Measurements from ENCODE around the gene GJC1. TPM values are rescaled to one million over a fixed set of nuclear protein-coding genes. Genes with fewer than 3 reads are reported as not detected.

GJC1 gene
- total RNA-seq, 1 experiment from 2014 or later, result 119 TPM

DNA sequence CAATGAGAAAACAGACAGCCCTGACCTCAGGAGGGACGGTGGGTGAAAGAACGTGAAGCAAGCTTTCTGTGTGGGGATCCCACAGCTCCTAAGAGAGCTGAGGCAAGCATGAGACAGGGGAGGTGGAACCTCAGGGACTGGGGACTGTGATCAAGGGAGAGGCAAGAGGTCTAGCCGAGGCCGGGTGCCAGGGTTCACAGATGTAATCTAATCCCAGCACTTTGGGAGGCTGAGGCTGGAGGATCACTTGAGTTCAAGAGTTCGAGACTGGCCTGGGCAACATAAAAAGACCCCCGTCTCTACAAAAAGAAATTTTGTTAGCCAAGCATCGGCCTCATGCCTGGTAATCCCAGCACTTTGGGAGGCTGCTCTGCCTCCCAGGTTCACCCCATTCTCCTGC, 75.8 kb downstream of the GJC1 start:
- no peak overlapping the region for H2AFZ ChIP-seq (ENCODE audit: low read length)
- H3K4me2 ChIP-seq (ENCODE audit: insufficient read depth, insufficient read length, low read length), result no peak overlapping the region
- H3K9me3 ChIP-seq (ENCODE audit: control insufficient read depth, low read depth, low read length), result no peaks in the 10 kb centered on the region
- H2BK20ac ChIP-seq (ENCODE audit: low read depth, low read length, poor library complexity, severe bottlenecking), result no peak overlapping the region
- Mint-ChIP-seq H3K27me3 (ENCODE audit: low read depth) (peaks cover 46% of the 10 kb centered on the region), H3K4me3 (no peak overlapping the region), H3K27ac (no peak overlapping the region), H3K9me3 (no peaks in the 10 kb centered on the region), H3K4me1 (peaks cover 2 to 3% of the 10 kb centered on the region in 2 experiments; a peak in 2 of 4 replicates), H3K36me3 (ENCODE audit: insufficient read depth in 1 of 3, low read depth in 3 of 3) (peaks cover 12 to 23% (median 18%) of the 10 kb centered on the region in 3 experiments; a peak in 6 of 7 replicates)
- no CpG with 5 or more reads among the region's 7 CpGs for WGBS (ENCODE audit: extremely low coverage, insufficient read length, low lambda C conversion rate)
- no peak overlapping the region for H2BK15ac ChIP-seq (ENCODE audit: low read depth, low read length)
- peaks cover 15% of the 10 kb centered on the region for H3K27me3 ChIP-seq (ENCODE audit: insufficient read depth, low read length)
- H3K9ac ChIP-seq (ENCODE audit: extremely low read depth, insufficient read length, low read length), result no peak overlapping the region
- H2BK120ac ChIP-seq (ENCODE audit: low read depth, low read length, poor library complexity, severe bottlenecking), result no peak overlapping the region
- H4K20me1 ChIP-seq (ENCODE audit: control insufficient read depth, insufficient read depth, insufficient read length), result no peaks in the 10 kb centered on the region
- no peak overlapping the region for H2BK12ac ChIP-seq (ENCODE audit: insufficient read length, low read depth, low read length)
- TF ChIP-seq, protein P1, sequence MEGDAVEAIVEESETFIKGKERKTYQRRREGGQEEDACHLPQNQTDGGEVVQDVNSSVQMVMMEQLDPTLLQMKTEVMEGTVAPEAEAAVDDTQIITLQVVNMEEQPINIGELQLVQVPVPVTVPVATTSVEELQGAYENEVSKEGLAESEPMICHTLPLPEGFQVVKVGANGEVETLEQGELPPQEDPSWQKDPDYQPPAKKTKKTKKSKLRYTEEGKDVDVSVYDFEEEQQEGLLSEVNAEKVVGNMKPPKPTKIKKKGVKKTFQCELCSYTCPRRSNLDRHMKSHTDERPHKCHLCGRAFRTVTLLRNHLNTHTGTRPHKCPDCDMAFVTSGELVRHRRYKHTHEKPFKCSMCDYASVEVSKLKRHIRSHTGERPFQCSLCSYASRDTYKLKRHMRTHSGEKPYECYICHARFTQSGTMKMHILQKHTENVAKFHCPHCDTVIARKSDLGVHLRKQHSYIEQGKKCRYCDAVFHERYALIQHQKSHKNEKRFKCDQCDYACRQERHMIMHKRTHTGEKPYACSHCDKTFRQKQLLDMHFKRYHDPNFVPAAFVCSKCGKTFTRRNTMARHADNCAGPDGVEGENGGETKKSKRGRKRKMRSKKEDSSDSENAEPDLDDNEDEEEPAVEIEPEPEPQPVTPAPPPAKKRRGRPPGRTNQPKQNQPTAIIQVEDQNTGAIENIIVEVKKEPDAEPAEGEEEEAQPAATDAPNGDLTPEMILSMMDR (conservative IDR thresholded peaks at IDR 0.05), result no peak
- no peak overlapping the region for H3K14ac ChIP-seq (ENCODE audit: insufficient read depth, low read length)
- no peak overlapping the region for H3K4ac ChIP-seq (ENCODE audit: low read depth, low read length)
- H3K4me1 ChIP-seq (ENCODE audit: insufficient read depth, low read length), result no peaks in the 10 kb centered on the region
- H4K5ac ChIP-seq (ENCODE audit: insufficient read length, low read depth, low read length), result no peak overlapping the region
- H3K27ac ChIP-seq (ENCODE audit: insufficient read length, low read depth, low read length), result no peak overlapping the region
- no peak overlapping the region for H3K56ac ChIP-seq (ENCODE audit: insufficient read length, low read depth, low read length)
- H3K18ac ChIP-seq (ENCODE audit: insufficient read length, low read depth, low read length), result no peak overlapping the region
- no peak overlapping the region for H3T11ph ChIP-seq (ENCODE audit: low read length)
- H2BK5ac ChIP-seq (ENCODE audit: insufficient read length, low read length), result no peak overlapping the region
- no peak overlapping the region for H4K91ac ChIP-seq (ENCODE audit: insufficient read length, low read depth, low read length)
- DNase-seq, result no peak
- H3K79me2 ChIP-seq (ENCODE audit: insufficient read depth, low read length), result no peaks in the 10 kb centered on the region
- no peak overlapping the region for H4K8ac ChIP-seq (replicated peaks; ENCODE audit: insufficient read length, low read depth, low read length)
- no peak overlapping the region for H3K23ac ChIP-seq (ENCODE audit: insufficient read length, low read depth, low read length)
- peaks cover 5% of the 10 kb centered on the region for H3K23me2 ChIP-seq (ENCODE audit: insufficient read length, low read depth, low read length, poor library complexity, severe bottlenecking)
- H2AK5ac ChIP-seq (ENCODE audit: insufficient read length, low read length), result no peak overlapping the region
- H3K79me1 ChIP-seq (ENCODE audit: insufficient read depth, low read depth, low read length, poor library complexity, severe bottlenecking), result no peaks in the 10 kb centered on the region
